SU-DHL-6 (cell line): ENCODE data around the gene DLGAP3.

Experiments
- CTCF ChIP-seq: fragments of 200-600 bp; sonication (generic); IDR thresholded peaks from one replicate; pipeline ENCODE4 v1.5.1; 2017; ENCODE audit warnings: antibody characterized with exemption, mild to moderate bottlenecking, low read length, moderate library complexity; ENCODE audit not compliant: insufficient read depth, poor library complexity, severe bottlenecking
- EZH2phosphoT487 ChIP-seq: fragments of 200-600 bp; sonication (generic), shearing (Covaris generic); conservative IDR thresholded peaks from 2 replicates; pipeline ENCODE4 v1.6.1; 2018; ENCODE audit warnings: mild to moderate bottlenecking, antibody characterized with exemption, low read length, moderate library complexity, mixed read lengths

- TF ChIP-seq CTCF (no peak), EZH2phosphoT487 (no peak)
Measured at GRCh38 chr1:34899906-34900305, 29.5 kb downstream of the DLGAP3 start.
